GM12878 (cell line): Measurements from ENCODE around the gene HABP2.

ENCODE experiments used
- MAX ChIP-seq: IDR thresholded peaks from 2 replicates; pipeline ENCODE4 v1.6.1; 2012; ENCODE audit warnings: low read depth, low read length, improper control_type of control experiment
- RELB ChIP-seq: fragments of 450-650 bp; IDR thresholded peaks from 2 replicates; pipeline ENCODE4 v1.6.1; 2017; ENCODE audit warnings: low read depth, mild to moderate bottlenecking, moderate library complexity
- SMARCA5 ChIP-seq: fragments of 450-650 bp; IDR thresholded peaks from 2 replicates; pipeline ENCODE4 v1.6.1; 2017; ENCODE audit warnings: mild to moderate bottlenecking
- TF ChIP-seq, protein P1 (sequence below): fragments of 450-650 bp; IDR thresholded peaks from 2 replicates; pipeline ENCODE4 v1.6.1; 2018; ENCODE audit warnings: borderline replicate concordance, mild to moderate bottlenecking; ENCODE audit not compliant: partially characterized antibody
- TF ChIP-seq, protein P2 (sequence below), 3 experiments: IDR thresholded peaks in 2 of 3; conservative IDR thresholded peaks in 1 of 3; 2 replicates each; pipeline ENCODE4 v1.5.1; 2011; ENCODE audit warnings: low read depth in 3 of 3, low read length in 3 of 3, mild to moderate bottlenecking in 3 of 3, control low read depth in 2 of 3, moderate library complexity in 2 of 3, inconsistent platforms in 1 of 3, mixed read lengths in 1 of 3; ENCODE audit not compliant: control insufficient read depth in 2 of 3, insufficient read depth in 1 of 3; ENCODE audit errors: extremely low read depth in 1 of 3

DNA sequence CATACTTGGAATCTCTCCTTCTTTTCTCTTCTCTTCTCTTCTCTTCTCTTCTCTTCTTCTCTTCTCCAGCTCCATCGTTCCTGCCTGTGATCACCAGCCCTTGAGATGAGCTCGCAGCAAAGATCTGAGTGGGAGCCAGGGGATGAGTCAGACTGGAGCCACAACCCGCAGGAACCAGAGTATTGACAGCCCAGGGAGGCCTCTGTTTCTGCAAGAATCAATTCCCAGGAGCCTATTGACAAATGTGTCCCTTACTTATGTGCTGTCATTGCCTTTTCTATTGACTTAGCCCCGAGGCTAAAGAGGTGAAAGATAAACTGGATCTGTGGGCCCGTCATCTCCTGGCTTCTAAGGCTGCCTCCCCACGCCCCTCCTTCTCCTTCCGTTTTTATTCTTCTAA is 13.1 kb upstream of the HABP2 start:
- TF ChIP-seq RELB: no peak
- no peak for TF ChIP-seq MAX
- TF ChIP-seq, protein P1, sequence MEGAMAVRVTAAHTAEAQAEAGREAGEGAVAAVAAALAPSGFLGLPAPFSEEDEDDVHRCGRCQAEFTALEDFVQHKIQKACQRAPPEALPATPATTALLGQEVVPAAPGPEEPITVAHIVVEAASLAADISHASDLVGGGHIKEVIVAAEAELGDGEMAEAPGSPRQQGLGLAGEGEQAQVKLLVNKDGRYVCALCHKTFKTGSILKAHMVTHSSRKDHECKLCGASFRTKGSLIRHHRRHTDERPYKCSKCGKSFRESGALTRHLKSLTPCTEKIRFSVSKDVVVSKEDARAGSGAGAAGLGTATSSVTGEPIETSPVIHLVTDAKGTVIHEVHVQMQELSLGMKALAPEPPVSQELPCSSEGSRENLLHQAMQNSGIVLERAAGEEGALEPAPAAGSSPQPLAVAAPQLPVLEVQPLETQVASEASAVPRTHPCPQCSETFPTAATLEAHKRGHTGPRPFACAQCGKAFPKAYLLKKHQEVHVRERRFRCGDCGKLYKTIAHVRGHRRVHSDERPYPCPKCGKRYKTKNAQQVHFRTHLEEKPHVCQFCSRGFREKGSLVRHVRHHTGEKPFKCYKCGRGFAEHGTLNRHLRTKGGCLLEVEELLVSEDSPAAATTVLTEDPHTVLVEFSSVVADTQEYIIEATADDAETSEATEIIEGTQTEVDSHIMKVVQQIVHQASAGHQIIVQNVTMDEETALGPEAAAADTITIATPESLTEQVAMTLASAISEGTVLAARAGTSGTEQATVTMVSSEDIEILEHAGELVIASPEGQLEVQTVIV: no peak
- TF ChIP-seq, protein P2, sequence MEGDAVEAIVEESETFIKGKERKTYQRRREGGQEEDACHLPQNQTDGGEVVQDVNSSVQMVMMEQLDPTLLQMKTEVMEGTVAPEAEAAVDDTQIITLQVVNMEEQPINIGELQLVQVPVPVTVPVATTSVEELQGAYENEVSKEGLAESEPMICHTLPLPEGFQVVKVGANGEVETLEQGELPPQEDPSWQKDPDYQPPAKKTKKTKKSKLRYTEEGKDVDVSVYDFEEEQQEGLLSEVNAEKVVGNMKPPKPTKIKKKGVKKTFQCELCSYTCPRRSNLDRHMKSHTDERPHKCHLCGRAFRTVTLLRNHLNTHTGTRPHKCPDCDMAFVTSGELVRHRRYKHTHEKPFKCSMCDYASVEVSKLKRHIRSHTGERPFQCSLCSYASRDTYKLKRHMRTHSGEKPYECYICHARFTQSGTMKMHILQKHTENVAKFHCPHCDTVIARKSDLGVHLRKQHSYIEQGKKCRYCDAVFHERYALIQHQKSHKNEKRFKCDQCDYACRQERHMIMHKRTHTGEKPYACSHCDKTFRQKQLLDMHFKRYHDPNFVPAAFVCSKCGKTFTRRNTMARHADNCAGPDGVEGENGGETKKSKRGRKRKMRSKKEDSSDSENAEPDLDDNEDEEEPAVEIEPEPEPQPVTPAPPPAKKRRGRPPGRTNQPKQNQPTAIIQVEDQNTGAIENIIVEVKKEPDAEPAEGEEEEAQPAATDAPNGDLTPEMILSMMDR (IDR thresholded peaks at IDR 0.05 in 2 of 3, conservative IDR thresholded peaks at IDR 0.05 in 1 of 3; ENCODE audit: control insufficient read depth in 2 of 3, extremely low read depth in 1 of 3, insufficient read depth in 1 of 3, low read depth in 3 of 3, low read length in 3 of 3): no peak
- no peak for TF ChIP-seq SMARCA5
